Neutrophil (primary cell): ENCODE data around the gene SALL3.

ENCODE experiments used
- H3K27ac ChIP-seq: fragments of 200-600 bp; sonication (generic); 2 replicates; pipeline ENCODE4 v1.5.1; 2016; ENCODE audit warnings: mild to moderate bottlenecking, moderate library complexity
- H3K27me3 ChIP-seq: fragments of 200-600 bp; sonication (generic); 2 replicates; pipeline ENCODE4 v1.6.0; 2016; ENCODE audit warnings: mild to moderate bottlenecking
- H3K36me3 ChIP-seq: fragments of 200-600 bp; sonication (generic); 2 replicates; pipeline ENCODE4 v1.5.1; 2017
- H3K4me1 ChIP-seq, 2 experiments: fragments of 200-600 bp in 1 of 2; sonication (generic) in 1 of 2; 1 replicate in 1 of 2; 2 replicates in 1 of 2; pipeline versions ENCODE4 v1.5.1 to v1.6.1; 2013 to 2016; ENCODE audit warnings: low read depth in 1 of 2, low read length in 1 of 2, mild to moderate bottlenecking in 1 of 2, moderate library complexity in 1 of 2; ENCODE audit not compliant: control insufficient read depth in 1 of 2, insufficient read depth in 1 of 2
- H3K4me3 ChIP-seq, 2 experiments: fragments of 200-600 bp in 1 of 2; sonication (generic) in 1 of 2; 1 replicate in 1 of 2; 2 replicates in 1 of 2; pipeline ENCODE4 v1.5.1; 2013 to 2016; ENCODE audit warnings: low read depth in 1 of 2, low read length in 1 of 2, mild to moderate bottlenecking in 1 of 2, moderate library complexity in 1 of 2
- H3K9me3 ChIP-seq: fragments of 200-600 bp; sonication (generic); 2 replicates; pipeline ENCODE4 v1.5.1; 2016
- TF ChIP-seq, protein P1 (sequence below): fragments of 200-600 bp; sonication (generic); IDR thresholded peaks from 2 replicates; pipeline ENCODE4 v1.5.1; 2016; ENCODE audit warnings: antibody characterized with exemption

SALL3 gene

DNA sequence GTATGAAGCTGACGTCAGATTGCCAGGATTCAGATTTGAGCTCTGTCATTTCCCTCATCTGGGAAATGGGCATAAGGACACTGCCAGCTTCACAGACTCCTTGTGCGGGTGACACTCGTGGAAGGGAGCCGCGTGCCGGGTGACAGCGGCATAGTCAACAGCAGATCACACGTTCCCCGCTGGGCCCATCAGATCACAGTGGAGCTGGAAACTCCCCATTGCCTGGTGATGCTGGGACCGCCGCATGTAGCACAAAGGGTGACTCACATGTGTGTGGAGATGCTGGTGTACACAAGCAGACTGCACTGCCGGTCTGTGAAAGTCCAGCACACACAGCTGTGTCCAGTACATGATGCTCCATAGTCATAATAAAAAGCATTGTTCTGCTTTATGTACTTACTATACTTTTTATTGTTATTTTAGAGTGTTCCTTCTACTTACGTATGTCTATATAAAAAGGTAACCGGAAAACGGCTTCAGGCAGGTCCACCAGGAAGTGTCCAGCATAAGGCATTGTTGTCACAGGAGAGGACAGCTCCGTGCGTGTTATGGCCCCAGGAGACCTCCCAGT is 31.8 kb downstream of the SALL3 start:
- Histone ChIP-seq H3K27ac (no peak overlapping the region), H3K4me1 (no peaks in the 10 kb centered on the region), H3K4me3 (no peak overlapping the region), H3K36me3 (no peaks in the 10 kb centered on the region), H3K27me3 (peaks cover 23% of the 10 kb centered on the region), H3K9me3 (no peaks in the 10 kb centered on the region)
- TF ChIP-seq, protein P1, sequence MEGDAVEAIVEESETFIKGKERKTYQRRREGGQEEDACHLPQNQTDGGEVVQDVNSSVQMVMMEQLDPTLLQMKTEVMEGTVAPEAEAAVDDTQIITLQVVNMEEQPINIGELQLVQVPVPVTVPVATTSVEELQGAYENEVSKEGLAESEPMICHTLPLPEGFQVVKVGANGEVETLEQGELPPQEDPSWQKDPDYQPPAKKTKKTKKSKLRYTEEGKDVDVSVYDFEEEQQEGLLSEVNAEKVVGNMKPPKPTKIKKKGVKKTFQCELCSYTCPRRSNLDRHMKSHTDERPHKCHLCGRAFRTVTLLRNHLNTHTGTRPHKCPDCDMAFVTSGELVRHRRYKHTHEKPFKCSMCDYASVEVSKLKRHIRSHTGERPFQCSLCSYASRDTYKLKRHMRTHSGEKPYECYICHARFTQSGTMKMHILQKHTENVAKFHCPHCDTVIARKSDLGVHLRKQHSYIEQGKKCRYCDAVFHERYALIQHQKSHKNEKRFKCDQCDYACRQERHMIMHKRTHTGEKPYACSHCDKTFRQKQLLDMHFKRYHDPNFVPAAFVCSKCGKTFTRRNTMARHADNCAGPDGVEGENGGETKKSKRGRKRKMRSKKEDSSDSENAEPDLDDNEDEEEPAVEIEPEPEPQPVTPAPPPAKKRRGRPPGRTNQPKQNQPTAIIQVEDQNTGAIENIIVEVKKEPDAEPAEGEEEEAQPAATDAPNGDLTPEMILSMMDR, result no peak

DNA sequence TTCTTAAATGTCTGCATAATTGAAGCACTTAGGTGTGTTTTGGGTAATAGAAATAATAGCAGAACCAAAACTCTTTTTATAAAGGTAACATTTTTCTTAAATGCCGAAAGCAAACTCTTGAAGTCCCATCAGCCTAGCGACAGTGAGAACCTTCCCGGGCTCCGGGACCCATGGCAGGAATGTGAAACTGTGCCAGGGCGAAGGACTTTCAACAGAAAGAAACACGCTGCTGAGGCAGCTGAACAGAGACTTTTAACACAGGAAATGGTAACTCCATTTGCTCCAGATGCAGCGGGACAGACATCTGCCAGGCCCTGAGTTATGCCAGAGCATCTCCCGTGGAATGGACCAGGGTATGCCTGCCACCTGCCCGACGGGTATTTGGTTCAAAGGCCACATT is 34.3 kb downstream of the SALL3 start:
- TF ChIP-seq, protein P1, result no peak
- H3K36me3 ChIP-seq, result no peaks in the 10 kb centered on the region
- H3K27ac ChIP-seq, result no peak overlapping the region
- no peak overlapping the region for H3K4me3 ChIP-seq
- H3K27me3 ChIP-seq, result peaks cover 23% of the 10 kb centered on the region
- no peaks in the 10 kb centered on the region for H3K4me1 ChIP-seq
- H3K9me3 ChIP-seq, result no peaks in the 10 kb centered on the region

DNA sequence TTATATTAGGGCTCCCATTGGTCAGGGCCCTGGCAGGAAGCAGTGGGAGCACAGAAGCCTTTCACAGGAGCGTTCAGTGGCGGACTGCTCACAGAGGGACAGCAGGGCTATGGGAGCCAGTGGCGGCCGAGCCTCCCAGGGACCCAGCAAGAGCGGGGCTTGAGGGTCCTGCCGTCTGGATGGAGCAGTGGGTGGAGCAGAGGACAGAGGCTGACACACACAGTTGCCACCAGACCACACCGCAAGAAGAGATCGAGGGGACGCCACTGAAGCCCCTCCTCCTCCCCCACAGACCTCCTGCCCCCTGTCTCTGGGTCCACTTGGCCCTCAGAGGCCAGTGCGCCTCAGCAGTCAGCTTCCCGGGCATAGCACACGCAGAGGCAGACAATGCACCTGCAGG is 39.3 kb downstream of the SALL3 start:
- peaks cover 5% of the 10 kb centered on the region for H3K27me3 ChIP-seq
- H3K27ac ChIP-seq, result no peak overlapping the region
- no peaks in the 10 kb centered on the region for H3K36me3 ChIP-seq
- H3K4me3 ChIP-seq, result no peak overlapping the region
- H3K9me3 ChIP-seq, result no peaks in the 10 kb centered on the region
- TF ChIP-seq, protein P1, result no peak
- no peaks in the 10 kb centered on the region for H3K4me1 ChIP-seq

DNA sequence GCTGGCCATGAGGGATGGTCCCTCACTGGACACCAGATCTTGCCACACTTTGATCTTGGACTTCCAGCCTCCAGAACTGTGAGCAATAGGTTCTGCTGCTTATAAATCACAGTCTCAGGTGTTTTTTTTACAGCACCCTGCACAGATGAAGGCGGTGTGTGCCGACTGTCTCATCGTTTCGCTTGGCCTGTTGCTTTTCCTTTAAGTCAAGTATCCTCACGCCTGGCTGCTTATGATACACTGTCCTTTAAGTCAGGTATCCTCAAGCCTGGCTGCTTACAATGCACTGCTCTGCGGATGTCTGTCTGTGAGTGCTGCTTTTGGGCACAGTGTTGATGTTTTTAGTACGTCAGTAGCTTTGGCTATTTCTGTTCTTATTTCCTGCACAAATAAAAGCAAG is 40.3 kb downstream of the SALL3 start:
- Histone ChIP-seq H3K36me3 (no peaks in the 10 kb centered on the region), H3K4me1 (no peaks in the 10 kb centered on the region), H3K27ac (no peak overlapping the region), H3K9me3 (no peaks in the 10 kb centered on the region), H3K4me3 (no peak overlapping the region), H3K27me3 (no peaks in the 10 kb centered on the region)
- TF ChIP-seq, protein P1, result no peak

DNA sequence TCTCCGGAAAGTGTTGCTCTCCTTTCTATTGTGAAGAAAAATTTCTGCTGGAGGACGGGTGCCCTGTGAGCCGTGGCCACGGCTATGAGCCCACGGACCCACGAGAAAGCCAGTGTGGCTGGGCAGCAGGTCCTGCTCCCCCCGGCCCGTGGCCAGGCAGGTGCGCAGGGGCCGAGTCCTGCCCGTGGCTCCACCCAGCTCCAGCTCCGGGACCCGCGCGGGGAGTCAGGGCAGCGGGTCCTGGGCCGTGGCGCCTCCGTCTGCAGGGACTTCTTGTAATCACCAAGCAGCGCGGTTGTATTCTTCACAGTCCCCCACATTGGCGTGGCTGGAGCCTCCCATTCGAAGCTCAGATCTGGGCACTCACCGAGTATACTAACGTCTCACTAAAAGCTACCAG is 43.0 kb downstream of the SALL3 start:
- Histone ChIP-seq H3K4me1 (no peaks in the 10 kb centered on the region), H3K27me3 (no peaks in the 10 kb centered on the region), H3K27ac (no peak overlapping the region), H3K36me3 (no peaks in the 10 kb centered on the region), H3K9me3 (no peaks in the 10 kb centered on the region), H3K4me3 (no peak overlapping the region)
- TF ChIP-seq, protein P1, result no peak

DNA sequence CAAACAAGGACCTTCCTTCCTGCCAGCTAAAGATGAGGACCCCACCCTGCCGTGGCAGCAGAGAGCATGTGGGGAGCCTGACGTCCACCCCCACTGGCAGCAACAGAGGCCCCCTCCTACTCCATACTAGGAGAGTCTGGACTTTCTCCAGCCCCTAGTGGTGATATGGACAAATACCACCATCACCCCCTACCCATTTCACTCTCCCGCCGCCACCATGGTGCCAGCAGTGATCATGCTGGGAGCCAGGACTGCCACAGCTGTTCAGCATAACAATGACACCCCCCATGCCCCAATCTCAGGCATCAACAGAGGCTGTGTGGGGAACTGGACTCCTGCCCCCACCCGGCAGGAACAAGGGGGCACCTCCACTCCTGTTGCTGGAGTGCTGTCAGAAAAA is 46.9 kb downstream of the SALL3 start:
- H3K27ac ChIP-seq, result no peak overlapping the region
- TF ChIP-seq, protein P1, result no peak
- H3K27me3 ChIP-seq, result no peaks in the 10 kb centered on the region
- H3K36me3 ChIP-seq, result no peaks in the 10 kb centered on the region
- H3K9me3 ChIP-seq, result no peaks in the 10 kb centered on the region
- no peak overlapping the region for H3K4me3 ChIP-seq
- no peaks in the 10 kb centered on the region for H3K4me1 ChIP-seq
